ENCODE measurements around the gene UBE2QL1.

GRCh38 chr5:6408627-6409446 is 39.8 kb upstream of the UBE2QL1 start:
- TF ChIP-seq CTCF (IDR thresholded peaks at IDR 0.05), result no peak
- no peak for TF ChIP-seq POLR2AphosphoS5 (IDR thresholded peaks at IDR 0.05)
